Skeletal muscle cell (primary cell): ENCODE measurements around the gene CTSA.
"Not testable (repeated sequence)": the region's sequence is repeated elsewhere in the genome, so short reads cannot be mapped to it uniquely, and the experiment has no call there.

ENCODE experiments used
- DNase-seq: peaks from one replicate; pipeline ENCODE4 v3.0.0-alpha.2; 2010; ENCODE audit warnings: low read depth
- H3K4me3 ChIP-seq: 2 replicates; pipeline ENCODE4 v1.5.1; 2011; ENCODE audit warnings: low read depth, mild to moderate bottlenecking, control low read depth, low read length, moderate library complexity

The CTSA gene

GRCh38 chr20:45892049-45892825 is 1.1 kb downstream of the CTSA start:
- peak overlapping the region; percentile 75 for H3K4me3 ChIP-seq
- DNase-seq = no peak

DNA sequence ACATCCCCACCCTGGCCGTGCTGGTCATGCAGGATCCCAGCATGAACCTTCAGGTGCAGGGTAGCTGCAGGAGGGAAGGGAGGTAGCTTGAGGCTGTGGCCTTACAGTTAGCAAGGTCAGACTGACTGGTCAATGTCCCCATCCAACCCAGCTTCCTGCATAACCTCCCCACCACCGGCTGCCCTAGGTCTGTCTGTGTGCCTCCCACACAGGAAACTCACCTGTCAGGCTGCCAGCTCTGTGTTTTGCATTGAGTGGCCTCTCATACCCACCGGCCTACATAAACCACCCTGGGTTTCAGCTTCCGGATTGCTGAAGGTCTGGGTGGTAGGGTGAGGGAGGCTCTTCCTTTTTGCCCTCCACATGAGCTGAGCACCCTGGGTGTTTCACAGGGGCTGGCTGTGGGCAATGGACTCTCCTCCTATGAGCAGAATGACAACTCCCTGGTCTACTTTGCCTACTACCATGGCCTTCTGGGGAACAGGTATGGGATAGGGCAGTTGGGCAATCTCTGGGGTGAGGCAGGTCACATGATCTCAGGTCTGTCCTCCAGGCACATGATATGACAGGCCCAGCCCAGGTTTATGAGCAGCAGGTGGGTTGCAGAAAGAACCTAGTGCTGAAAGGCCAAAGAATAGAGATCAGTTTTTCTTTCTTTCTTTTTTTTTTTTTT is 1.8 kb downstream of the CTSA start:
- H3K4me3 ChIP-seq = no peak overlapping the region
- no peak for DNase-seq

GRCh38 chr20:45893831-45894230 is 2.7 kb downstream of the CTSA start:
- H3K4me3 ChIP-seq = no peak overlapping the region
- no peak for DNase-seq

GRCh38 chr20:45894797-45895196 is 3.7 kb downstream of the CTSA start:
- DNase-seq = no peak
- H3K4me3 ChIP-seq = no peak overlapping the region

DNA sequence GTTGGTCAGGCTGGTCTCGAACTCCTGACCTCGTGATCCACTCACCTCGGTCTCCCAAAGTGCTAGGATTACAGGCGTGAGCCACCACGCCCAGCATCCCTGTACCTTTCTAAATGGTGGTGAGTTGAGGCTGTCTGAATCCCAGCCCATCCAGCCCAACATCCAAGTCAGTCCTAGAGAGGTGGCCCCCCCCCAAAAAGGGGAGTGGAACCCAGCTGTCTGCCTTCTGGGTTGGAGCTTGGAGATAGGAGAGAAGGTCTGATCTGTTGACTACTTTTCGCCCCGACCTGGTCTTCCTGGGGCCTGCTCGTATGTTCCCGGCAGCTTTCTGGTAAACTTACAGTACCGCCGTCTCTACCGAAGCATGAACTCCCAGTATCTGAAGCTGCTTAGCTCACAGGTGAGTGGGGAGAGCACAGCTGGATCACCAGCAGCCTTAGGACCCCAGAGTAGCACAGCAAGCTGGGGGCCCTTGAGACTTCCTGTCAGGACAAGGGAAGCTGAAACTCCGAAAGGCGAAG is 5.6 kb downstream of the CTSA start:
- H3K4me3 ChIP-seq = no peak overlapping the region
- no peak for DNase-seq

DNA sequence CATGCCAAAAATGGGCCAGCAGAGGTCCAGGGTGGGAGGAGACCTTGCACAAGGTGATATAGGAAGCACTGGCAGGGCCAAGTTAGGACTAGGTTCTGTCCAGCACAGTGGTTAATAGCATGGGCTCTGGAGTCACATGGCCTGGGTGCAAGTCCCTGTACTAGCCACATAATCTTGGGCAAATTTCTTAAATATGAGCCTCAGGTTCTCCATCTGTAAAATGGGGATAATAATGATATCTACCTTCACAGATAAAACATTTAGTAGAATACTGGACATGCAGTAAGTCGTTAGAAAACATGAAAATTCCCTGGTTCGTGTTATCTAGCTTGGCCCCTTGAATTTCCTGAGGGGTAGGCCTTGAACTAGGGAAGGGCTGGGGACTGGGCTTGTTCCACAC is 6.2 kb downstream of the CTSA start:
- no peak overlapping the region for H3K4me3 ChIP-seq
- DNase-seq = no peak

- H3K4me3 ChIP-seq = no peak overlapping the region
- no peak for DNase-seq
Measured at GRCh38 chr20:45897692-45898091, 6.6 kb downstream of the CTSA start.

DNA sequence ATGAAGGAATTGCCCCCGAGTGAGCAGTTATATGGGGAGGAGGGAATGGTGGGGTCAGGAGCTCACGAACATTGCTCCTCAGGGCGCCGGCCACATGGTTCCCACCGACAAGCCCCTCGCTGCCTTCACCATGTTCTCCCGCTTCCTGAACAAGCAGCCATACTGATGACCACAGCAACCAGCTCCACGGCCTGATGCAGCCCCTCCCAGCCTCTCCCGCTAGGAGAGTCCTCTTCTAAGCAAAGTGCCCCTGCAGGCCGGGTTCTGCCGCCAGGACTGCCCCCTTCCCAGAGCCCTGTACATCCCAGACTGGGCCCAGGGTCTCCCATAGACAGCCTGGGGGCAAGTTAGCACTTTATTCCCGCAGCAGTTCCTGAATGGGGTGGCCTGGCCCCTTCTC is 7.2 kb downstream of the CTSA start:
- DNase-seq = no peak

DNA sequence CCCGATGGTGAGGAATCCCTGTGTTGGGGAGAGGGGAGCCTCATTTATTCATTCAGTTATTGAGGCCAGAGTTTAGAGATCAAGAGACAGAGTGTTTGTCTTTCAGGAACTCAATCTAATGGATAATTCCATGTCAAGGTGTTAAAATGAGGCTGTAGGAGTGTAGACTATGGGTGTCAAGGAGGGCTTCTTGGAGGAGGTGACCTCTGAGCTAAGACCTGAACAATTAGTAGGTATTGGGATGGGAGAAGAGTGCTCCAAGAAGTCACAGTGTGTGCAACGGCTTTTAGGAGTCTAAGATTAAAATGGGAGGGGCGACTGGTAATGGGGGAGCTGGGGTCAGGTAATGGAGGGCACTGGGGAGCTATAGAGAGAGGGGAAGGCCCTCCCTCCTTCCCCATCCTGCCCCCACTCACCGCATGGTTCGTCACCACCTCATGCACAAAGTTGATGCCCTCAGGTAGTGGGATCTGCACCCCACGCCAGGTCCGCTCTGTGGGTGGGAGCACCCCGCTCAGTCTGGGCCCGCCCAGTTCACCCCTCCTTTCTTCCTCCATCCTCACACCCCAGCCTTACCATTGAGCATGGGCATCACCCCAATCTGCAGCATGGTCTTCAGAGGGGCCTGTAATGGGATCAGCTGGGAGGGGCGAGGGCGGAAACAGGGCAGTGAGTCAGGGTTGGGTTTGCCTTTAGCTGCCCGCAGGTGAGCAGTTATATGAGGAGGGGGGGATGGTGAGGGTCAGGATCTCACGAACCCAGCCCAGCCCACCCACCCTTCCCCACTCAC is 8.1 kb downstream of the CTSA start:
- no peak for DNase-seq
- no peak overlapping the region for H3K4me3 ChIP-seq

More for the DNA sequence above, 7.2 kb downstream of the CTSA start:
- no peak overlapping the region for H3K4me3 ChIP-seq

DNA sequence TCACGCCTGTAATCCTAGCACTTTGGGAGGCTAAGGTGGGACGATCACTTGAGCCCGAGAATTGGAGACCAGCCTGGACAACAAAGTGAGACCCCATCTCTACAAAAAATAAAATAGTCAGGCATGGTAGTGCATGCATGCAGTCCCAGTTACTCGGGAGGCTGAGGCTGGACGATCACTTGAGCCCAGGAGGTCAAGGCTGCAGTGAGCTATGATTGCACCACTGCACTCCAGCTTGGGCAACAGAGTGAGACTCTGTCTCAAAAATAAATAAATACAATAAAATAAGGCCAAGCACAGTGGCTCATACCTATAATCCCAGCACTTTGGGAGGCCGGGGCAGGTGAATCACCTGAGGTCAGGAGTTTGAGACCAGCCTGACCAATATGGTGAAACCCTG is 10.2 kb downstream of the CTSA start:
- not testable (repeated sequence) for DNase-seq, H3K4me3 ChIP-seq

- DNase-seq = no peak
- H3K4me3 ChIP-seq = no peak overlapping the region
Measured at GRCh38 chr20:45902199-45902701, 11.1 kb downstream of the CTSA start.

DNA sequence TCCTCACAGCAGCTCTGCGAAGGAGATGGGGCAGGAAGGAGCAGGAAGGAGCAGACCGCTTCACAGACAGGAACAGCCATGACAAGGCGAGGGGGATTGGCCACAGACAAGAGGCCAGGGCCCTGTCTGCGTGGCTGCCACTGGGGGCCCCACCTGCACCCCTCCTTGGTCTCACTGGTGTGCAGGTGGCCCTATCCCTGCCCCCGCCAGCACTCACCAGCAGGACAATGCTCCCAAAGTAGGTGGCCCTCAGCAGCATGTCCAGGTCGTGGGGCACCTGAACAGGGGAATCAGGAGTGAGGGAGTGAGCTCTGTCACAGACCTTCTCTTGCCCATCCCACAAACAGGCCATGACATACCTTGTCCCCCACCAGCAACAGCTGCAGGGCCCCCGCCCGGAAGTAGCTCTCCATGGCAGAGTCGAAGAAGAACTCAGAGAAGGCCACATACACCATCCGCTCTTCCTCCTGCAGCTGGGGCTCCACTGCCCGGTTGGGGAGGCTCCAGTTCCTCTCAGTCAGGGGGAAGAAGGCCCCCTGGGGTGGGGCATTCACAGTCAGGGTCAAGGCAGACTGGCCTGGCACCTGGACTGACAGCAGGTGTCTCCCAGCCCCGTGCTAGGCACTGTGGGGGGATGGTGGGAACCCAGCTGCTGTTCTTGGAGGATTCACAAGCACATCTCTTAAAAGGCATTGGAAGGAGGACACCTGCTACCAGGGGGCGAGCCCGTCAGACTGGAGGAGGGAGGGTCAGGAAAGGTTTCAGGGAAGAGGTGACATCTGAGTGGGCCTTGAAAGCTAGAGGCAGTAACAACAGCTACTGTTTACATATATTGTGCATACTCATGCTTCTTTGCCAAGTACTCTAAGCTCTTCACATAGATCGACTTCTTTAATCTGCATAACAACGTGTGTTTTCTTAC is 13.7 kb downstream of the CTSA start:
- no peak overlapping the region for H3K4me3 ChIP-seq
- DNase-seq = no peak

- DNase-seq = no peak
- H3K4me3 ChIP-seq = no peak overlapping the region
Measured at GRCh38 chr20:45905505-45906079, 14.5 kb downstream of the CTSA start.

DNA sequence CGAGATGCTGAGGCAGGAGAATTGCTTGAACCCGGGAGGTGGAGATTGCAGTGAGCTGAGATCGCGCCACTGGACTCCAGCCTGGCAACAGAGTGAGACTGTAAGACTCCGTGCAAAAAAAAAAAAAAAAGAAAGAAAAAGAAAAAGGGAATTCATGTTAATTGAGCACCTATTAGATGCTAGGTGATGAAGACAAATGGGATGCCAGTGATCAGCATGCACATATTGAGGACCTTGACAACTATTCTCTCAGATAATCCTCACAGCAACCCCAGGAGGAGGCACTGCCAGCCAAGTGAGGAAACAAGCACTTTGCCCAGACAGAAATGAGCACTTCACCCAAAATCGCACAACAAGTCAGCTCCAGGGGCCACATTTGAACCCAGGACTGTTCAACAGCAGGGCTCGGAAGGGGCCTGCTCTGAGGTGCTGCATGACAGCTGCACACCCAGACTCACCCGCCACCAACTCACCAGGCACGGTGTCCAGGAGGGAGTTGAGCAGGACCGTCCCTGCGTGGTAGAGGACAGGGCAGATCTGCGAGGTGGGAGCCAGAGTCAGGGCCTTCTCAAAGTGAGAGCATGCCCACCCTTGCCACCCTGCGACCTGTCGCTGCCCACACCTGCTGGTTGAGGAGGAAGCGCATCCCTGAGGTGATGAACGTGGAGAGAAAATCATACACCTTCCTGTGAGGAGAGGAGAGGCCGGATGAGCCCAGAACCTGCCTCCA is 16.2 kb downstream of the CTSA start:
- no peak for DNase-seq
- no peak overlapping the region for H3K4me3 ChIP-seq

DNA sequence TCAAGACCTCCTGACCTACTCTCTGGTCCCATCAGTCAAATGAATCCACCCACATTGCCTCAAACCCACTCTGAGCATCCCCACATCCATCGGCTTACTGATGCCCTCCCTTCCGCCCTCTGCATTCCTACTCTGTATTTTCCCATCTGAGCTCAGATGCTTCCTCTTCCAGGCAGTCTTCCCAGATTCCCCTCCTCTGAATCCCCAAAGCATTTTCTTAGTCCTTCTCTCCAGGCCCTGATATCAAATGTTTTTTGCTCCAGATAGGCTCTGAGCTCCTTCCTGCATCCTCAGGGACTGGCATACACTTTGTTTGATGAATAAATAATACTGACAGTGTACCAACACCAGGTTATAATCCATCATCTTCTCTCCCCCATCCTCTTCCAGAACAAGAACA is 16.9 kb downstream of the CTSA start:
- DNase-seq = no peak

DNA sequence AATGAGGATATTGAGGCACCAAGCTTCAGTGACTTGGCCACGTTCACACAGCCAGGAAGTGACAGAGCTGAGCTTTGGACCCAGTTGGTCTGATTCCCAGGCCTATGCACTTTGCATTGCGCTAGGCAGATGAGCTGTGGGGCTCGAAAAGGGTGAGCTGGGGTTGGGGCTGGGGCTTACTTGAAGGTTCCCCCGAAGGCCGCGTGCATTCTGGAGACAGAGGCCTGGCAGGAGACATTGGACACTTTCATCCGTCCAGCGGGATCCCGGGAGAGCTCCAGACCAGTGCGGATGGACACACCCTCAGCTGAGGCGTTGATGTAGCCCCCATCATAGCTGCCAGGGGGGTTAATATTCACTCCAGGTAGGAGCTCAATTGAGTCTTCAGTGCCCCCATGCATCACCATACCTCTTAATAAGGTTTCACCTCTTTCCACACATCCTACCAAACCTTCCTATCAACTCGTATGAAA is 18.2 kb downstream of the CTSA start:
- DNase-seq = no peak
- no peak overlapping the region for H3K4me3 ChIP-seq

More for the DNA sequence above, 16.9 kb downstream of the CTSA start:
- no peak overlapping the region for H3K4me3 ChIP-seq

GRCh38 chr20:45909817-45910669 is 18.9 kb downstream of the CTSA start:
- H3K4me3 ChIP-seq = peak overlapping the region; percentile 27
- DNase-seq = no peak
